GM12878 (cell line): ENCODE data around the gene ZNF669. TPM values are rescaled to one million over a fixed set of nuclear protein-coding genes. Genes with fewer than 3 reads are reported as not detected.

Experiments used
- ATAC-seq: fragments of 200-7000 bp; cut with Tn5 transposase; 3 replicates; pipeline ENCODE4 v1.9.1; 2020; ENCODE audit warnings: mild to moderate bottlenecking, moderate library complexity
- BruUV-seq: library from RNA; stranded (reverse); fragments of 400-500 nt; replicated peaks from 2 replicates; lab custom pipeline; 2021; lab: Mats Ljungman, UMichigan
- CTCF ChIA-PET: fragments of 300-600 bp; sonication (Branson Sonifier 250); formaldehyde crosslinking; extraction: SDS; loops from one replicate; lab custom pipeline; 2021; ENCODE audit warnings: inconsistent platforms; lab: Yijun Ruan, JAX
- POLR2A ChIA-PET: fragments of 350-600 bp; formaldehyde crosslinking; extraction: SDS; loops from one replicate; lab custom pipeline; 2021; ENCODE audit warnings: inconsistent platforms; lab: Charles Lee
- RAD21 ChIA-PET: fragments of 300-600 bp; sonication (Branson Sonifier 250); formaldehyde crosslinking; loops from one replicate; lab custom pipeline; 2023; ENCODE audit warnings: antibody characterized with exemption; ENCODE audit not compliant: unreplicated experiment; lab: Charles Lee
- SMC1A ChIA-PET: fragments of 300-600 bp; sonication (Branson Sonifier 250); formaldehyde crosslinking; loops from one replicate; lab custom pipeline; 2023; ENCODE audit not compliant: unreplicated experiment, uncharacterized antibody; lab: Charles Lee
- DNase-seq: peaks from one replicate; pipeline ENCODE4 v3.0.0-alpha.2; 2011; ENCODE audit warnings: low read depth, low spot score
- FAIRE-seq: peaks from 3 replicates; lab custom pipeline; 2011; peaks lifted over from hg19 to GRCh38; lab: Jason Lieb, UNC
- H2AFZ ChIP-seq: 2 replicates; pipeline ENCODE4 v1.6.0; 2011; ENCODE audit warnings: low read depth, low read length, control low read depth; ENCODE audit not compliant: control insufficient read depth
- H3K27ac ChIP-seq: 2 replicates; pipeline ENCODE4 v1.5.1; 2011; ENCODE audit warnings: control low read depth; ENCODE audit not compliant: control insufficient read depth, insufficient read depth
- H3K27me3 ChIP-seq, 2 experiments: replicated peaks in 1 of 2; 2 replicates each; pipeline versions ENCODE4 v1.6.0 to v1.6.1; 2011; ENCODE audit warnings: low read length in 1 of 2; ENCODE audit not compliant: control insufficient read depth in 2 of 2, insufficient read depth in 2 of 2
- H3K36me3 ChIP-seq, 2 experiments: 2 replicates each; pipeline ENCODE4 v1.5.1; 2011; ENCODE audit warnings: low read length in 1 of 2; ENCODE audit not compliant: control insufficient read depth in 2 of 2, insufficient read depth in 2 of 2
- H3K4me1 ChIP-seq: 2 replicates; pipeline ENCODE4 v1.6.1; 2011; ENCODE audit warnings: mild to moderate bottlenecking, low read length, moderate library complexity, mixed read lengths; ENCODE audit not compliant: control insufficient read depth, insufficient read depth
- H3K4me2 ChIP-seq: 2 replicates; pipeline ENCODE4 v1.6.0; 2011; ENCODE audit warnings: control low read depth; ENCODE audit not compliant: control insufficient read depth, insufficient read depth
- H3K4me3 ChIP-seq: fragments of 200-600 bp; sonication (generic); 2 replicates; pipeline ENCODE4 v1.5.1; 2016
- H3K79me2 ChIP-seq: 2 replicates; pipeline ENCODE4 v1.6.0; 2011; ENCODE audit warnings: low read length; ENCODE audit not compliant: control insufficient read depth, insufficient read depth
- H3K9ac ChIP-seq: 2 replicates; pipeline ENCODE4 v1.8.0; 2011; ENCODE audit warnings: low read length, control low read depth, mixed read lengths; ENCODE audit not compliant: control insufficient read depth, insufficient read depth
- H3K9me3 ChIP-seq: replicated peaks from 3 replicates; pipeline ENCODE4 v1.5.1; 2011; ENCODE audit warnings: mild to moderate bottlenecking, low read length; ENCODE audit not compliant: control insufficient read depth, insufficient read depth
- H4K20me1 ChIP-seq: 2 replicates; pipeline ENCODE4 v1.6.0; 2011; ENCODE audit not compliant: control insufficient read depth, insufficient read depth
- CBX3 ChIP-seq: fragments of 200-600 bp; sonication (generic); IDR thresholded peaks from 2 replicates; pipeline ENCODE4 v1.6.1; 2016; ENCODE audit warnings: low read depth, borderline replicate concordance
- EED ChIP-seq: sonication (generic); IDR thresholded peaks from 2 replicates; pipeline ENCODE4 v1.6.1; 2016; ENCODE audit warnings: antibody characterized with exemption, low read depth
- EGR1 ChIP-seq, 2 experiments: IDR thresholded peaks; 1 replicate in 1 of 2; 2 replicates in 1 of 2; pipeline ENCODE4 v1.6.1; 2011 to 2012; ENCODE audit warnings: low read depth in 2 of 2, low read length in 2 of 2, borderline replicate concordance in 1 of 2, mild to moderate bottlenecking in 1 of 2, moderate library complexity in 1 of 2
- ESRRA ChIP-seq: IDR thresholded peaks from 2 replicates; pipeline ENCODE4 v1.6.1; 2012; ENCODE audit warnings: mild to moderate bottlenecking, low read length, improper control_type of control experiment
- EZH2 ChIP-seq: IDR thresholded peaks from 2 replicates; pipeline ENCODE4 v1.6.1; 2012; ENCODE audit warnings: low read depth, mild to moderate bottlenecking, control low read depth, inconsistent platforms, low read length, borderline replicate concordance; ENCODE audit not compliant: control insufficient read depth
- HCFC1 ChIP-seq: fragments of 150-350 bp; IDR thresholded peaks from 2 replicates; pipeline ENCODE4 v1.6.1; 2014; ENCODE audit warnings: low read length
- JUNB ChIP-seq: IDR thresholded peaks from 2 replicates; pipeline ENCODE4 v1.6.1; 2016; ENCODE audit warnings: antibody characterized with exemption, mild to moderate bottlenecking
- MYB ChIP-seq: fragments of 150-350 bp; IDR thresholded peaks from 2 replicates; pipeline ENCODE4 v1.6.1; 2014; ENCODE audit warnings: mild to moderate bottlenecking, low read depth, low read length, borderline replicate concordance
- POLR2AphosphoS2 ChIP-seq: IDR thresholded peaks from 2 replicates; pipeline ENCODE4 v1.6.1; 2011; ENCODE audit warnings: low read depth, mild to moderate bottlenecking, low read length, improper control_type of control experiment, moderate library complexity
- POLR2AphosphoS5 ChIP-seq: IDR thresholded peaks from 2 replicates; pipeline ENCODE4 v1.6.1; 2011; ENCODE audit warnings: mild to moderate bottlenecking, low read length, inconsistent platforms
- RFX5 ChIP-seq: IDR thresholded peaks from 2 replicates; pipeline ENCODE4 v1.6.1; 2011; ENCODE audit warnings: low read depth, low read length, improper control_type of control experiment
- SMC3 ChIP-seq: IDR thresholded peaks from 2 replicates; pipeline ENCODE4 v1.6.1; 2011; ENCODE audit warnings: low read length, improper control_type of control experiment, borderline replicate concordance
- SP1 ChIP-seq: IDR thresholded peaks from one replicate; pipeline ENCODE4 v1.6.1; 2011; ENCODE audit warnings: low read depth, low read length
- SREBF1 ChIP-seq: IDR thresholded peaks from 2 replicates; pipeline ENCODE4 v1.6.1; 2012; ENCODE audit warnings: mild to moderate bottlenecking, low read length
- TCF7 ChIP-seq: IDR thresholded peaks from 2 replicates; pipeline ENCODE4 v1.6.1; 2014; ENCODE audit warnings: antibody characterized with exemption, borderline replicate concordance
- WGBS: methylation state at CpG from one replicate; pipeline ENCODE4 v1.1.6; 2016; ENCODE audit warnings: low lambda C conversion rate; ENCODE audit not compliant: insufficient replicate concordance, insufficient coverage; ENCODE audit errors: missing lambda C conversion rate; 5-methylcytosine and 5-hydroxymethylcytosine counted together
- in situ Hi-C: fragments of 300-500 bp; cut with MboI; formaldehyde crosslinking; loops from 9 replicates; pipeline ENCODE4 v1.14.3; 2018; ENCODE audit warnings: mixed read lengths
- intact Hi-C: fragments of 100-400 bp; cut with micrococcal nuclease; formaldehyde crosslinking; loops from one replicate; pipeline ENCODE4 v1.14.2; 2022; ENCODE audit not compliant: unreplicated experiment
- polyA plus RNA-seq, 11 experiments: library from polyadenylated mRNA; depleted of rRNA in 4 of 11; unstranded in 6 of 11; stranded (reverse) in 5 of 11; fragments of >200 nt; fragmentation: Nextera tagmentation in 4 of 11; fragmentation: Illumina TruSeq in 1 of 11; extraction: Ambion mirVana in 4 of 11; extraction: Trizol in 1 of 11; gene quantifications; 1 replicate in 1 of 11; 2 replicates in 10 of 11; pipeline versions ENCODE4 v1.2.1 to v1.2.3, GENCODE V29; 2011 to 2016; ENCODE audit warnings: inconsistent platforms in 2 of 11, missing spikeins in 2 of 11, low read depth in 1 of 11
- total RNA-seq, 4 experiments: library from RNA; depleted of rRNA in 3 of 4; stranded (reverse); fragments of >200 nt in 3 of 4; fragmentation: Illumina TruSeq in 1 of 4; extraction: Trizol in 1 of 4; gene quantifications; 2 replicates each; pipeline versions ENCODE4 v1.2.1 to v1.2.3, GENCODE V29; 2013 to 2021
- TF ChIP-seq, protein P1 (sequence below): IDR thresholded peaks from 2 replicates; pipeline ENCODE4 v1.6.1; 2011; ENCODE audit warnings: low read depth, mild to moderate bottlenecking, low read length, moderate library complexity, borderline replicate concordance; ENCODE audit errors: extremely low read depth
- TF ChIP-seq, protein P2 (sequence below), 3 experiments: IDR thresholded peaks in 2 of 3; conservative IDR thresholded peaks in 1 of 3; 2 replicates each; pipeline ENCODE4 v1.5.1; 2011; ENCODE audit warnings: low read depth in 3 of 3, low read length in 3 of 3, mild to moderate bottlenecking in 3 of 3, control low read depth in 2 of 3, moderate library complexity in 2 of 3, inconsistent platforms in 1 of 3, mixed read lengths in 1 of 3; ENCODE audit not compliant: control insufficient read depth in 2 of 3, insufficient read depth in 1 of 3; ENCODE audit errors: extremely low read depth in 1 of 3
- TF ChIP-seq, protein P3 (sequence below): fragments of 450-650 bp; IDR thresholded peaks from 2 replicates; pipeline ENCODE4 v1.6.1; 2016; ENCODE audit warnings: mild to moderate bottlenecking
- TF ChIP-seq, protein P4 (sequence below): IDR thresholded peaks from 2 replicates; pipeline ENCODE4 v1.6.1; 2012; ENCODE audit warnings: low read length, inconsistent platforms

ZNF669 gene
- total and polyA plus RNA-seq, 10 of the 15 experiments (the other 5 are each of a cell fraction or from before 2014, with no cell fraction given) = 4.8 to 11.1 (median 5.8) TPM

DNA sequence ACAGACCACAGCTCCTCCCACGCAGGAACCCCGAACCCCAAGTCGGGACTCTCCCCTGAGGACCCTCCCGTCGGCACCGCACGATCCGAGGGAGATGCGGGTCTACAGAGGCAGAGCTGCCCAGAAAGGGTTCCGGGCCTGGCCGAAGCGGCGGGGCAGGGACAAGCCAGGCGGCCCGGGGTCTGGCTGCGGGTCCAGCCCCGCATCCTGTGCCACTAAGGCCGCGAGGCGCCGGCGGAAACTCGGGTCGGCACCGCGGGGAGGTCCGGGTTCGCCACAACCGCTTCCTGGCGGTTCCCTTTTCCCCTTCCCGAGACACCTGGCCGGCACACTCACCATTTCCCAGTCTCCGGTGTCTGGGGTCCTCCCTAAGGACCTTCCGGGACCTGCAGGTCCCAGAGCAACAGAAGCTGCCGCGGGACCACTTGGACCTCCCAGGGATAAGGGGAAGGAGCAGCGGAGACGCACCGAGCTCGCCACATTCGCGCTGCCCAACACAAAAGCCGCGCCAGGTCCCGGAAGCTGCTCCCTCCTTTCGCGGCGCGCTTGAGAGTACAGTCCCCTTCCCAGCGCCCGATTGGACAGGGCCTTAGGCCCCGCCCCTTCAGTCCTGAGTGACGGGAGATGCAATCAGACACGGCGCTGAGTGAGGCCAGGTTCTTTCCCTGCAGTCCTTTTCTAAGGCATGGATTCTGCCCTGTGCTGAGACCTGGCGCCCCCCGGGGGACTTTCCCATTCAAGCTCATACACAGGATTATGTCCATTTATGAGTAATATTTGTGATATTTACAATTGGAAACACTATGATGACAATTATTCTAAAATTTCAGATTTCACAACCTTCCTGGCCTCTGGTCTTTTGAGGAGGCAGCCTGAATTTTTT is 25.7 kb downstream of the ZNF669 start, which contains the start of gene ZNF670:
TSS of gene ZNF670 (minus strand) at position 554 of the 883 bp plus-strand sequence. CDS start at position 339, 215 bp downstream.
- H3K4me2 ChIP-seq = peak within 1 kb of the TSS; percentile 89
- ChIA-PET POLR2A (interaction anchor here (0.6 kb wide), 1 partner anchor 126 kb away, joined by 3 read pairs; no protein-coding TSS in a partner anchor), CTCF (interaction anchor here (0.6 to 1.1 kb wide), 2 partner anchors 159 to 312 kb away, joined by 3 read pairs; no protein-coding TSS in a partner anchor), SMC1A (interaction anchor here (0.5 to 1.3 kb wide), 5 partner anchors 13 to 408 kb away, joined by 3 read pairs; no protein-coding TSS in a partner anchor), RAD21 (no interaction called here)
- H3K4me1 ChIP-seq = no peaks in the 10 kb centered on the region; the same call in 1 of the 2 replicates
- no TSS peak for BruUV-seq
- ATAC-seq = peak; percentile 100
- in situ Hi-C loops = no loop called here
- no peaks in the 10 kb centered on the region for H3K27me3 ChIP-seq
- DNase-seq = peak; percentile 59
- intact Hi-C loops = loop anchor here (2.0 kb wide), 1 partner anchor 26 kb away; the partner anchor contains the start of gene ZNF669
- H3K4me3 ChIP-seq = peak within 1 kb of the TSS; percentile 76
- H3K36me3 ChIP-seq = no peaks in the 10 kb centered on the region
- H3K9ac ChIP-seq = peak within 1 kb of the TSS; percentile 92
- 1% methylated on average over 54 of the region's 57 CpGs for WGBS
- no peaks in the 10 kb centered on the region; the same call in 1 of the 2 replicates for H4K20me1 ChIP-seq
- peaks cover 13% of the 10 kb centered on the region for H3K79me2 ChIP-seq
- H3K27ac ChIP-seq = peak within 1 kb of the TSS; percentile 76
- FAIRE-seq = no peak
- H2AFZ ChIP-seq = peak within 1 kb of the TSS; percentile 100
- H3K9me3 ChIP-seq = peaks cover 11% of the 10 kb centered on the region; the same call in 2 of the 3 replicates
- TF ChIP-seq SREBF1 (no peak), MYB (no peak), CBX3 (no peak), RFX5 (no peak), JUNB (no peak), TCF7 (no peak), SMC3 (no peak), POLR2AphosphoS2 (no peak), EGR1 (IDR thresholded peaks at IDR 0.05; ENCODE audit: borderline replicate concordance in 1 of 2, low read depth in 2 of 2, low read length in 2 of 2) (peak in 1 of 2 experiments; percentile 35; a peak in 1 of 3 replicates), POLR2AphosphoS5 (peak; percentile 80), EED (peak; percentile 76), EZH2 (no peak), HCFC1 (no peak), ESRRA (no peak), SP1 (peak; percentile 71)
- TF ChIP-seq, protein P1, sequence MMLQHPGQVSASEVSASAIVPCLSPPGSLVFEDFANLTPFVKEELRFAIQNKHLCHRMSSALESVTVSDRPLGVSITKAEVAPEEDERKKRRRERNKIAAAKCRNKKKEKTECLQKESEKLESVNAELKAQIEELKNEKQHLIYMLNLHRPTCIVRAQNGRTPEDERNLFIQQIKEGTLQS = no peak
- TF ChIP-seq, protein P2, sequence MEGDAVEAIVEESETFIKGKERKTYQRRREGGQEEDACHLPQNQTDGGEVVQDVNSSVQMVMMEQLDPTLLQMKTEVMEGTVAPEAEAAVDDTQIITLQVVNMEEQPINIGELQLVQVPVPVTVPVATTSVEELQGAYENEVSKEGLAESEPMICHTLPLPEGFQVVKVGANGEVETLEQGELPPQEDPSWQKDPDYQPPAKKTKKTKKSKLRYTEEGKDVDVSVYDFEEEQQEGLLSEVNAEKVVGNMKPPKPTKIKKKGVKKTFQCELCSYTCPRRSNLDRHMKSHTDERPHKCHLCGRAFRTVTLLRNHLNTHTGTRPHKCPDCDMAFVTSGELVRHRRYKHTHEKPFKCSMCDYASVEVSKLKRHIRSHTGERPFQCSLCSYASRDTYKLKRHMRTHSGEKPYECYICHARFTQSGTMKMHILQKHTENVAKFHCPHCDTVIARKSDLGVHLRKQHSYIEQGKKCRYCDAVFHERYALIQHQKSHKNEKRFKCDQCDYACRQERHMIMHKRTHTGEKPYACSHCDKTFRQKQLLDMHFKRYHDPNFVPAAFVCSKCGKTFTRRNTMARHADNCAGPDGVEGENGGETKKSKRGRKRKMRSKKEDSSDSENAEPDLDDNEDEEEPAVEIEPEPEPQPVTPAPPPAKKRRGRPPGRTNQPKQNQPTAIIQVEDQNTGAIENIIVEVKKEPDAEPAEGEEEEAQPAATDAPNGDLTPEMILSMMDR (IDR thresholded peaks at IDR 0.05 in 2 of 3, conservative IDR thresholded peaks at IDR 0.05 in 1 of 3; ENCODE audit: control insufficient read depth in 2 of 3, extremely low read depth in 1 of 3, insufficient read depth in 1 of 3, low read depth in 3 of 3, low read length in 3 of 3) = no peak
- TF ChIP-seq, protein P3, sequence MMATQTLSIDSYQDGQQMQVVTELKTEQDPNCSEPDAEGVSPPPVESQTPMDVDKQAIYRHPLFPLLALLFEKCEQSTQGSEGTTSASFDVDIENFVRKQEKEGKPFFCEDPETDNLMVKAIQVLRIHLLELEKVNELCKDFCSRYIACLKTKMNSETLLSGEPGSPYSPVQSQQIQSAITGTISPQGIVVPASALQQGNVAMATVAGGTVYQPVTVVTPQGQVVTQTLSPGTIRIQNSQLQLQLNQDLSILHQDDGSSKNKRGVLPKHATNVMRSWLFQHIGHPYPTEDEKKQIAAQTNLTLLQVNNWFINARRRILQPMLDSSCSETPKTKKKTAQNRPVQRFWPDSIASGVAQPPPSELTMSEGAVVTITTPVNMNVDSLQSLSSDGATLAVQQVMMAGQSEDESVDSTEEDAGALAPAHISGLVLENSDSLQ = peak; percentile 97
- TF ChIP-seq, protein P4, sequence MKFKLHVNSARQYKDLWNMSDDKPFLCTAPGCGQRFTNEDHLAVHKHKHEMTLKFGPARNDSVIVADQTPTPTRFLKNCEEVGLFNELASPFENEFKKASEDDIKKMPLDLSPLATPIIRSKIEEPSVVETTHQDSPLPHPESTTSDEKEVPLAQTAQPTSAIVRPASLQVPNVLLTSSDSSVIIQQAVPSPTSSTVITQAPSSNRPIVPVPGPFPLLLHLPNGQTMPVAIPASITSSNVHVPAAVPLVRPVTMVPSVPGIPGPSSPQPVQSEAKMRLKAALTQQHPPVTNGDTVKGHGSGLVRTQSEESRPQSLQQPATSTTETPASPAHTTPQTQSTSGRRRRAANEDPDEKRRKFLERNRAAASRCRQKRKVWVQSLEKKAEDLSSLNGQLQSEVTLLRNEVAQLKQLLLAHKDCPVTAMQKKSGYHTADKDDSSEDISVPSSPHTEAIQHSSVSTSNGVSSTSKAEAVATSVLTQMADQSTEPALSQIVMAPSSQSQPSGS = no peak
